Spleen (tissue), 11 donors: ENCODE data around the gene MTMR10. TPM values are rescaled to one million over a fixed set of nuclear protein-coding genes. Genes with fewer than 3 reads are reported as not detected.

ENCODE experiments used
- DNase-seq: peaks from one replicate; pipeline ENCODE4 v3.0.0-alpha.2; 2020
- H3K27ac ChIP-seq, 8 donors: fragments of 200-600 bp; sonication (generic) in 7 of 8; 1 replicate in 4 of 8; 2 replicates in 4 of 8; pipeline versions ENCODE4 v1.5.0 to v1.8.0; 2016 to 2021; ENCODE audit warnings: inconsistent platforms in 4 of 8, mild to moderate bottlenecking in 4 of 8, moderate library complexity in 1 of 8
- H3K27me3 ChIP-seq, 7 donors: fragments of 200-600 bp; sonication (generic) in 6 of 7; replicated peaks in 1 of 7; 1 replicate in 4 of 7; 2 replicates in 3 of 7; pipeline versions ENCODE4 v1.5.0 to v1.8.0; 2016 to 2021; ENCODE audit warnings: inconsistent platforms in 3 of 7, mild to moderate bottlenecking in 1 of 7
- H3K36me3 ChIP-seq, 6 donors: fragments of 200-600 bp; sonication (generic) in 5 of 6; 1 replicate in 4 of 6; 2 replicates in 2 of 6; pipeline versions ENCODE4 v1.5.0 to v1.8.0; 2016 to 2021; ENCODE audit warnings: inconsistent platforms in 2 of 6
- H3K4me1 ChIP-seq, 6 donors: fragments of 200-600 bp; sonication (generic) in 5 of 6; 1 replicate in 3 of 6; 2 replicates in 3 of 6; pipeline versions ENCODE4 v1.5.0 to v1.8.0; 2016 to 2021; ENCODE audit warnings: inconsistent platforms in 3 of 6
- H3K4me3 ChIP-seq, 8 donors: fragments of 200-600 bp; sonication (generic) in 7 of 8; 1 replicate in 4 of 8; 2 replicates in 4 of 8; pipeline versions ENCODE4 v1.5.0 to v1.8.0; 2016 to 2021; ENCODE audit warnings: inconsistent platforms in 4 of 8, mild to moderate bottlenecking in 4 of 8, moderate library complexity in 2 of 8
- H3K9me3 ChIP-seq, 8 donors: fragments of 200-600 bp; sonication (generic) in 7 of 8; 1 replicate in 4 of 8; 2 replicates in 4 of 8; pipeline versions ENCODE4 v1.5.0 to v1.8.0; 2016 to 2021; ENCODE audit warnings: inconsistent platforms in 4 of 8
- POLR2A ChIP-seq, 3 donors: fragments of 450-650 bp; IDR thresholded peaks; one replicate each; pipeline ENCODE4 v1.5.1; 2017; ENCODE audit warnings: antibody characterized with exemption in 3 of 3, mild to moderate bottlenecking in 1 of 3
- POLR2AphosphoS5 ChIP-seq, 3 donors: sonication (generic); formaldehyde crosslinking; IDR thresholded peaks; one replicate each; pipeline ENCODE4 v1.5.1; 2017; ENCODE audit warnings: antibody characterized with exemption in 3 of 3
- WGBS, 5 donors: extraction: QIAGEN DNeasy Blood & Tissue Kit in 3 of 5; methylation state at CpG; one replicate each; pipeline versions ENCODE4 v1.1.5 to v1.1.7; 2013 to 2018; 5-methylcytosine and 5-hydroxymethylcytosine counted together
- intact Hi-C: fragments of 100-400 bp; cut with DNase I; formaldehyde crosslinking; loops from one replicate; pipeline ENCODE4 v1.15.0; 2023; ENCODE audit warnings: low total_unique reads
- polyA plus RNA-seq, 3 donors: library from polyadenylated mRNA; stranded (reverse); fragments of 200-250 nt; gene quantifications; one replicate each; pipeline ENCODE4 v1.2.1, GENCODE V29; 2013
- total RNA-seq, 7 donors: library from RNA; depleted of rRNA in 3 of 7; stranded (reverse); fragments of >200 nt in 3 of 7; fragmentation: NEBNext Ultra II Directional in 4 of 7; extraction: Animal tissue kit (Norgen Biotek cat#: 25700) in 4 of 7; gene quantifications; one replicate each; pipeline versions ENCODE4 v1.1.0 to v1.2.1, GENCODE V29; 2016 to 2021
- TF ChIP-seq, protein P1 (sequence below), 11 experiments: fragments of 200-600 bp in 7 of 11; fragments of 450-650 bp in 4 of 11; sonication (generic) in 4 of 11; IDR thresholded peaks in 8 of 11; conservative IDR thresholded peaks in 3 of 11; 1 replicate in 7 of 11; 2 replicates in 4 of 11; pipeline versions ENCODE4 v1.4.0 to v1.8.0; 2016 to 2021; ENCODE audit warnings: antibody characterized with exemption in 11 of 11, inconsistent platforms in 4 of 11, mild to moderate bottlenecking in 1 of 11
- donor health status: healthy with polysubstance abuse.
- donor health status: DM: no; HTN: no; CAD: no; lungs with moderate emphysema.
- donor health status: DM: no; HTN: no; CAD: no.
- donor health status: Bipolar disorder and iron deficiency.
- donor health status: healthy.
- donor health status: DM: no; HTN: no; CAD: no.
- donor health status: DM: yes; HTN: yes; CAD: no.

MTMR10 gene
- total and polyA plus RNA-seq, 10 donors, result 8.2 to 67.9 (median 48.3) TPM

- no peak for DNase-seq
- Histone ChIP-seq H3K27me3 (no peaks in the 10 kb centered on the region), H3K36me3 (peaks cover 0 to 100% (median 96%) of the 10 kb centered on the region in 6 donors), H3K4me3 (no peak overlapping the region), H3K9me3 (no peaks in the 10 kb centered on the region), H3K27ac (no peak overlapping the region), H3K4me1 (no peaks in the 10 kb centered on the region)
- intact Hi-C loops, result loop anchor here (10.0 kb wide), 1 partner anchor 183 kb away; no protein-coding TSS in a partner anchor
- 86 to 95% (median 91%) methylated on average over 15 of the region's 15 CpGs for WGBS, 5 donors
- TF ChIP-seq POLR2AphosphoS5 (IDR thresholded peaks at IDR 0.05), result peak; percentile 20 to 58 (median 33)
- TF ChIP-seq POLR2A (IDR thresholded peaks at IDR 0.05), result no peak
Measured at GRCh38 chr15:30941520-30941919, 49.9 kb downstream of the MTMR10 start.

GRCh38 chr15:30940359-30940758 is 51.1 kb downstream of the MTMR10 start:
- no peak overlapping the region for H3K4me3 ChIP-seq
- H3K27me3 ChIP-seq, result no peaks in the 10 kb centered on the region
- no peaks in the 10 kb centered on the region for H3K9me3 ChIP-seq
- no peak for DNase-seq
- no peak overlapping the region for H3K27ac ChIP-seq
- 88 to 95% (median 92%) methylated on average over 4 of the region's 4 CpGs for WGBS, 5 donors
- H3K36me3 ChIP-seq, result peaks cover 0 to 100% (median 89%) of the 10 kb centered on the region in 6 donors
- intact Hi-C loops, result loop anchor here (10.0 kb wide), 1 partner anchor 184 kb away; no protein-coding TSS in a partner anchor
- no peak for TF ChIP-seq POLR2AphosphoS5 (IDR thresholded peaks at IDR 0.05)
- H3K4me1 ChIP-seq, result no peaks in the 10 kb centered on the region

GRCh38 chr15:30939161-30939560 is 52.3 kb downstream of the MTMR10 start:
- TF ChIP-seq, protein P1, sequence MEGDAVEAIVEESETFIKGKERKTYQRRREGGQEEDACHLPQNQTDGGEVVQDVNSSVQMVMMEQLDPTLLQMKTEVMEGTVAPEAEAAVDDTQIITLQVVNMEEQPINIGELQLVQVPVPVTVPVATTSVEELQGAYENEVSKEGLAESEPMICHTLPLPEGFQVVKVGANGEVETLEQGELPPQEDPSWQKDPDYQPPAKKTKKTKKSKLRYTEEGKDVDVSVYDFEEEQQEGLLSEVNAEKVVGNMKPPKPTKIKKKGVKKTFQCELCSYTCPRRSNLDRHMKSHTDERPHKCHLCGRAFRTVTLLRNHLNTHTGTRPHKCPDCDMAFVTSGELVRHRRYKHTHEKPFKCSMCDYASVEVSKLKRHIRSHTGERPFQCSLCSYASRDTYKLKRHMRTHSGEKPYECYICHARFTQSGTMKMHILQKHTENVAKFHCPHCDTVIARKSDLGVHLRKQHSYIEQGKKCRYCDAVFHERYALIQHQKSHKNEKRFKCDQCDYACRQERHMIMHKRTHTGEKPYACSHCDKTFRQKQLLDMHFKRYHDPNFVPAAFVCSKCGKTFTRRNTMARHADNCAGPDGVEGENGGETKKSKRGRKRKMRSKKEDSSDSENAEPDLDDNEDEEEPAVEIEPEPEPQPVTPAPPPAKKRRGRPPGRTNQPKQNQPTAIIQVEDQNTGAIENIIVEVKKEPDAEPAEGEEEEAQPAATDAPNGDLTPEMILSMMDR (IDR thresholded peaks at IDR 0.05 in 8 of 11, conservative IDR thresholded peaks at IDR 0.05 in 3 of 11), result no peak
- peak in 1 of 3 donors; percentile 33 for TF ChIP-seq POLR2AphosphoS5 (IDR thresholded peaks at IDR 0.05)

DNA sequence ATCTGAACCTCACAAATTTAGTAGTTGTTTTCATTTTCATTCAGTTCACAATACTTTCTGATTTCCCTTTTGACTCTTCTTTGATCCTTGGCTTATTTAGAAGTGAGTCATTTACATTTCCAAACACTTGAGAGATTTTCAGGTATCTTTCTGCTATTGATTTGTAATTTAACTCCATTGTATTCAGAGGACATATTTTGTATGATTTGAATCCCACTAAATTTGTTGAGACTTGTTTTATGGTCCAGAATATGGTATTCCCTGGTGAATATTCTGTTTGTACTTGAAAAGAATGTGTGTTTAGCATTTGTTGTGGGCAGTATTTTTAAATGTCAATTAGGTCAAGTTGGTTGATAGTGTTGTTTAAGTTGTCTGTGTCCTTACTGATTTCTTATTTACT is 58.1 kb downstream of the MTMR10 start:
- Histone ChIP-seq H3K27me3 (no peaks in the 10 kb centered on the region), H3K27ac (no peak overlapping the region), H3K4me1 (no peaks in the 10 kb centered on the region), H3K4me3 (no peak overlapping the region), H3K9me3 (no peaks in the 10 kb centered on the region), H3K36me3 (peaks cover 0 to 83% (median 38%) of the 10 kb centered on the region in 6 donors)
- TF ChIP-seq POLR2AphosphoS5 (IDR thresholded peaks at IDR 0.05), result no peak
- TF ChIP-seq POLR2A (IDR thresholded peaks at IDR 0.05), result no peak
- TF ChIP-seq, protein P1 (IDR thresholded peaks at IDR 0.05 in 8 of 11, conservative IDR thresholded peaks at IDR 0.05 in 3 of 11), result no peak
- intact Hi-C loops, result no loop called here
- DNase-seq, result no peak

More at GRCh38 chr15:30939161-30939560, 52.3 kb downstream of the MTMR10 start:
- DNase-seq, result no peak
- no peaks in the 10 kb centered on the region for H3K4me1 ChIP-seq
- H3K4me3 ChIP-seq, result no peak overlapping the region
- 93 to 98% (median 96%) methylated on average over 7 of the region's 7 CpGs for WGBS, 5 donors
- intact Hi-C loops, result no loop called here
- H3K27ac ChIP-seq, result no peak overlapping the region
- peaks cover 0 to 100% (median 81%) of the 10 kb centered on the region in 6 donors for H3K36me3 ChIP-seq
- no peaks in the 10 kb centered on the region for H3K27me3 ChIP-seq
- no peaks in the 10 kb centered on the region for H3K9me3 ChIP-seq

GRCh38 chr15:30930422-30930821 is 61.0 kb downstream of the MTMR10 start:
- 81 to 96% (median 90%) methylated on average over 6 to 8 of the region's 8 CpGs for WGBS, 5 donors
- Histone ChIP-seq H3K27me3 (no peaks in the 10 kb centered on the region), H3K4me3 (no peak overlapping the region), H3K36me3 (peaks cover 0 to 83% (median 44%) of the 10 kb centered on the region in 6 donors), H3K27ac (no peak overlapping the region), H3K9me3 (no peaks in the 10 kb centered on the region), H3K4me1 (no peaks in the 10 kb centered on the region)
- DNase-seq, result no peak
- TF ChIP-seq POLR2A (IDR thresholded peaks at IDR 0.05), result no peak
- TF ChIP-seq POLR2AphosphoS5 (IDR thresholded peaks at IDR 0.05), result peak in 1 of 3 donors; percentile 21
- intact Hi-C loops, result no loop called here
